HG02870 (cell line): ENCODE data around the gene KCNAB2.
"Not testable (repeated sequence)": the region's sequence is repeated elsewhere in the genome, so short reads cannot be mapped to it uniquely, and the experiment has no call there.

Experiments used
- ATAC-seq: cut with Tn5 transposase; IDR thresholded peaks from one replicate; pipeline ENCODE4 v1.9.1; 2021; ENCODE audit warnings: mild to moderate bottlenecking, moderate library complexity; ENCODE audit not compliant: unreplicated experiment

Gene KCNAB2

GRCh38 chr1:6052543-6053205 is 7.0 kb downstream of the KCNAB2 start:
- ATAC-seq = no peak

DNA sequence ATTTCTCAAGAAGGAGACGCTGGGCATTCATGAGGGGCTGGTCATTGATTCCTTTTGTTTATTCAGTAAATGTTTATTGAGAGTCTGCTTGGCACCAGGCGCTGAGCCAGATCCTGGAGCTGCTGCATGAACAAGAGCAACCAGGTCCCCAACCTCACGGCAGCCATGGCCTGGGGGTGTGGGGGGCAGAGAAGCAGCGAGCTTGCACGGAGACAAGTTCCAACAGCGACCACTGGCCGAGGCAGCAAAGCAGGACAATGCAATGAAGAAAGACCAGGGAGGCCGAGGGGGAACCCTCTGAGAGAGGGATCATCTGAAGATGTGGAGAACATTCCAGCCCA is 7.5 kb downstream of the KCNAB2 start:
- no peak for ATAC-seq

DNA sequence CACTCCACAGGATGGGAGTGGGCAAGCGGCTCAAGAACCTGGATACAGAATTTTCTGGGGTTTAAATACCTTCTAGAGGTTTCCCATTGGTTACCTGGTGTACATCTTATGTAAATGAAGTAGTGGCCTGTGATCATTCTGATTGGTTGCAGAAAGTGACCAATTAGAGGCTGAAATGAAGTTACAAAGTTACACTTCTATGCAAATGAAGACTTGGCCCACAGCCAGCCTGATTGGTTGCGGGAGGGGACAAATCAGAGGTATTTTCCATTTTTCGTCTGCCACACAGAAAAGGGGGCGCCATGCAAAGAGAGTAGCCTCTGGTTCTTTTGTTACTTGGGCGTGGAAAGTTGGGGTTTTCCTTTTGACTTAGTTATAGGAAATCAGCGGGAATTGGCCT is 8.9 kb downstream of the KCNAB2 start:
- no peak for ATAC-seq

DNA sequence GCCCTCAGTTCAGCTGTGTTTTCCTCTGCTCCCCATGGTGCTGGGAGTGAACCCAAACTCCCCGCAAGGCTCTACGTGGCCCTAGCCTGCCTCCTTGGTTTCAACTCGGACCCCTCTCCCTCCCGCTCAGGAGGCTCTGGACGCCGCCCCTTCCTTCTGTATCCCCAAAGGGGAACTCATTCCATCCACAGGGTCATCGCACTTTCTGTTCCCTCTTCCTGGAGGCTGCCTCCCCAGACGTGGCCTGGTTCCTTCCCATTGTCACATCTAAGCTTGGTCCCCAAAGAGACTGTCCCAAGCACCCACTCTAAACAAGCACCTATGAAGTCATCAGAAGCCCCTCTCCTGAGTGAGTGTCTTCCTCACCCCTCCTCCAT is 10.9 kb downstream of the KCNAB2 start:
- no peak for ATAC-seq

- ATAC-seq = no peak
These were observed 11.6 kb downstream of the KCNAB2 start for GRCh38 chr1:6057170-6057845.

DNA sequence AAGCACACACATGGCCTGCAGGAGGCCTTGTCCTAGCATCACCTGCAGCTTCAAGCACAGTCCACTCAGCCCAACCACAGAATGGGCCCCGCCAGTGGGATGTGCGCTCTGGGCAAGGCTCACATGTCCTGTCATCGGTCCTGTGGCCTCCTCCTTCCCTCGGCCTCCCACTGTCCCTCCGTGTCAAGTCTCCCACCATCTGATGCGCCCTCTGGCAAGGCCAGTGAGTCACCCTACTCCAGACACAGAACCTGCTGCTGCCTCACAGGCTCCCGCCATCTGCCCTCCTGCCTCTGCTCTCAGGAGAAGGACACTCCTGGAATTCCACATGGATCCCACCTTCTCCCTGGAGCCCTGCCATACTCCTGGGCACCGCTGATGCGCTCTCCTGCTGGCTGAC is 14.2 kb downstream of the KCNAB2 start:
- ATAC-seq = no peak

DNA sequence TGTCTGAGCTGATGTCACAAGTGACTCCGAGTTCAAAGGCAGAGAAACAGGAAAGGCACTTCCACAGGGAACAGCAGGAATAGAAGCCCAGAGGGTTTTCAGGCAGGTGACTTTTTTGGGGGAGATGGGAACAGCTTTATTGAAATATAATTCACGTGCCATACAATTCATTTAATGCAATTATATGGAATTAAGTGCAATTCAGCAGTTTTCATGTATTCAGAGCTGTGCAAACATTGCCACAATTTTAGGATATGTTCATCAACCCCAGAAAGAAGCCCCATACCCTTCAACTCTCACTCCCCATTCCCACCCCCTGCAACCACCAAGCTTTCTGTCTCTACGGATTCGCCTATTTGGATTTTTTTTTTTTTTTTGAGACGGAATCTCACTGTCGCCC is 17.0 kb downstream of the KCNAB2 start:
- ATAC-seq = no peak

DNA sequence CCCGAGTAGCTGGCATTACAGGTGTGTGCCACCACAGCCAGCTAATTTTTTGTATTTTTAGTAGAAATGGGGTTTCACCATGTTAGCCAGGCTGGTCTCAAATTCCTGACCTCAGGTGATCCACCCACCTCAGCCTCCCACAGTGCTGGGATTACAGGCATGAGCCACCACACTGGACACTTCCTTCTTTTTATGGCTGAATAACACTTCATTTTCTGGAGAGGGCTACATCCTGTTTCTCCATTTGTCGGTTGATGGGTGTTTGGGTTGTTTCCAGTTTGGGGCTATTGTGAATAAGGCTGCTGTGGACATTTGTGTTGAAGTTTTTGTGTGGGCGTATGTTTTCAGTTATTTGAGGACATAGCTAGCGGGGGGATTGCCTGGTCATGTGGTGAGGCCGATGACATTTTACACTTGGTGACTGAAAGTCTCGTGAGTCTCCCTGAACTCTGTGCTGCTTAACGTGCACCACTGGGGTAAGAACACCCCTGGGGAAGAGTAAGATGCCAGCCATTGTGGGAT is 17.9 kb downstream of the KCNAB2 start:
- ATAC-seq = not testable (repeated sequence)

- no peak for ATAC-seq
These were observed 19.6 kb downstream of the KCNAB2 start for GRCh38 chr1:6065093-6065858.

DNA sequence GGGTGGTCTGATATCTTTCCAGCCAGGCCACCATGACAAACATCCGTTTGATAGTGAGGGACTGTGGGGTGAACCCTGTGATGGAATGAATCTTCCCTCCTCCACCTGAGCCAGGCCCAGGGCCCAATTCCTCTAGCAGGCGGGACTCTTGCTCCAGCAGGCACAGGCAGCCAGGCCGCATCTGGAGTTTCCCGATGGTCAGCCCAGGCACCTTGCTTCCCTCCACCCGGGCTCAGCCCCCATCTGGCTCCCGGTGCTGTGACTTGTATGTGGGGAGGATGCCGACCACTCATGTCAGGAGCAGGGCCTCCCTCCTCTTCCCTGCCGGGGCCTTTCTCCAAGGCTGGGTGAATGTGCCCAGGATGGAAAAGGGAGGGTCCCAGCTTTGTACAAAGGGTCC is 21.0 kb downstream of the KCNAB2 start:
- ATAC-seq = no peak

DNA sequence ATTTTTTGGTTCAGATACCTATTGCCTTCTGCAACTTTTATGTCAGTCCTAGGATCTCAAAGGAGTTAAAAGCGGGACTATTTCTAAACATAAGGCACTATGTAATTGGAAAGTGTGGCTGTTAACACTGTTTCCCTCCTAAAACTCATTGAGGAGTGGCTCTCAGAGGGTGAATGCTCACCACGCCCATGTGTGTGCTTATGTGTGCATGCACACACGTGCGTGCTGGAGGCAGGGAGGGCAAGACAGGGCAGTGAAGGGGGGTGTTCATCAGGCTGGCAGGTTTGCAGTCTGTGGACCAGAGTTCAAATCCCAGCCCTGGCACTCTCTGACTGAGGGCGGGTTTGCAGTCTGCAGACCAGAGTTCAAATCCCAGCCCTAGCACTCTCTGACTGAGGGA is 22.4 kb downstream of the KCNAB2 start:
- no peak for ATAC-seq

- ATAC-seq = no peak
These were observed 23.2 kb downstream of the KCNAB2 start for GRCh38 chr1:6068932-6069331.

DNA sequence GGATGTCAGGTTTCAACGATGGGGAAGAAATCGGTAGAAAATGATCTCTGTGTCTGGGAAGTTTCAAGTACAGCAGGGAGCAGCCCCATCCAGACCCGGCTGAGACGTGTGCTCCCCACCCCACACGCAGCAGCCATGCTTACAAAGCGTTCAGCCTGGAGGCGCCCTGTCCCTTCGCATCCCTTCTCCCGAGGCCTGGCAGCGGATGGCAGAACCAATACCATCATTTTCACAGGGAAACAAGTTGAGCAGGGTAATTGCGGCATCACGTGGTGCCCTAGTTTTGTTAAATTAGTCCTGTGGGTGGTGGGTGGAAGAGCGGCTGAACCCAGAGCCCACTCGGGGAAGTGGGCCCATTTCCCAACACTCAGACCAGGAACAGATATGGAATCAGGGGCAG is 23.9 kb downstream of the KCNAB2 start:
- no peak for ATAC-seq

DNA sequence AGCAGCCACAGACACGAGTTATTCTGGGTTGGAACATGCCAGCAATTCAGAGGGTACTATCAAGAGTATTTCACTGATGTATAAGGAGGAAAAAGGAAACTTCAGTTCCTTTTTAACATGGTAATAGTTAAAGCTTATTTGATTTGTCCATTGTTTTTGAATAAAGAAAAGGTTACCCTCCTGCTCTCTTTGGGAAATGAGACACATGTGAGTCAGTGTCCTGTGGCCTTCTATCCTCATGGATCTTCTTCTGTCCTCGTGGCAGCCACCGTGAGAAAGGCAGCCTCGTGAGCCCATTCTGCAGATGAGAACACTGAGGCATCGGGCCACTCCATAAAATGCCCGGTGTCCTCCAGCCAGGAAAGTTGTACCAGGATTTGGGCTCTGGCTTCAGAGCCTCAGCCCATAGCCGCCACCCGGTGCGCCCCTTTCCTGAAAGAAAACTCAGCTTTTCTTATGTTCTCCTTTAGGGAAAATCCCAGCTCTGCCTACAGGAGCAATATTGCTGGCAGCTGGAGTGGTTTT is 24.8 kb downstream of the KCNAB2 start:
- no peak for ATAC-seq

DNA sequence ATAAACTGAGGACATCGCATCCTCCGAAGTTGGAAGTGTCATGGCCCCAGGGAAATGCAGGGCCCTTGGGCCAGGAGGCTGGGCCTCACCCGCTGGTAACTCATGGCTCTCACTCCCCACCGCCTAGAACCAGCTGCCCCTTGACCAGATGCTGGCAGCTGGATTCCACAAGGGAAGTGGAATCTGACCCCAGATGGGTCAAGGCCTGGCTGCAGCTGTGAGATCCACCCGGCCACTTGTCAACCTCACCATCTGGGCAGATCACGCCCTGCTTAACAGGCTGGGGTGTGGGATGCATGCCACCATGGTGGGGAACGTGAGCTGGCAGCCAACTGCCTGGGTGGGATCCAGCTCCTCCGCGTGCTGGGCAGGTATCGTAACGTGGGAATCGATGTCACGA is 25.5 kb downstream of the KCNAB2 start:
- ATAC-seq = no peak

- ATAC-seq = no peak
These were observed 27.2 kb downstream of the KCNAB2 start for GRCh38 chr1:6072774-6073479.

- no peak for ATAC-seq
These were observed 27.9 kb downstream of the KCNAB2 start for GRCh38 chr1:6073480-6074053.

GRCh38 chr1:6074192-6074901 is 28.7 kb downstream of the KCNAB2 start:
- no peak for ATAC-seq

DNA sequence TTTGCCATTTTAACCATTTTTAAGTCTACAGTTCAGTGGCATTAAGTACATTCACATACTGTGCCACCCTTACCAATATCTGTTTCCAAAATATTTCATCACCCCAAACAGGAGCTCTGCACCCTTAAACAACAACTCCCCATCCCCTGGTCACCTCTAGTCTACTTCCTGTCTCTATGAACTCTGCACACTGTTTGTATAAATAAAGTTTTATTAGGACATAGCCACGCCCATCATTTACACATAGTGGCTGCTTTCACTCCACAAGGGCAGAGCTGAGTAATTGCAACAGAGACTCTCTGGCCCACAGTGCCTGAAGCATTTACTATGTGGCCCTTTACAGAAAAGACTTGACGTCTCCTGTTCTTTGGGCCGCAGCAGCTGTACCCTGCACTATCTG is 30.1 kb downstream of the KCNAB2 start:
- ATAC-seq = no peak

DNA sequence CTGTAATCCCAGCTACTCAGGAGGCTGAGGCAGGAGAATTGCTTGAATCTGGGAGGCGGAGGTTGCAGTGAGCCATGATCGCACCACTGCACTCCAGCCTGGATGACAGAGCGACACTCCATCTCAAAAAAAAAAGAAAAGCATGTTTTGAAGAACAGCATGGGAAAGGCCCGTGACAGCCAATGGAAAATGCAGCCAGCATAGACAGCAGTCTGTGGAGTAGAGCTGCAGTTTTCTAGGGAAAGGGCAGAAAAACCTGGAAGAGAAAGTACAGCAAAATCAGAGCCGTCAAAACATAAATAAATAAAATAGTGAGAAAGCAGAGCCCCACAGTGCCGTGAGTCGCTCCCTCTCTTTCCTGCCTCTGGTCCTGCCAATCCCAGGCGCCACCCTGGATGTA is 31.4 kb downstream of the KCNAB2 start:
- ATAC-seq = not testable (repeated sequence)
